Measurements from ENCODE around the gene SLC22A3.

SLC22A3 gene

DNA sequence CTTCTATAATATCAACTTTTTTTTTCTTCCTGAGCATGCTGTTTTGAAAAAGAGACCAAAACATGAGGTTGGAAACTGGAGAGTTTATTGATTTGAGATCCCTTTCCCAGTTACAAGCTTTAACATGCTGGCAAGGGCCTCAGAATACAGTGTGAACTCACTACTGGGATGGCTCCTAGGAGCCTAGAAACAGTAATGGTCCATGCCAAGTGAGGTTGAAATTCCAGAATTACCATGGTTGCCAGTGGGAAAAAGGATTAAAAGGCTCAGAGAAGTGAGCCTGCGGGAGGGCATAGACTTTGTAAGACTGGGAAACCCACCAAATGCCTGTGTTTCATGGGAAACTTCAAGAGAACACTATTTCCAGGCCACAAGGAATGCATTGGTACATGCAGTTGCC is 28.9 kb upstream of the SLC22A3 start:
- no peaks in the 10 kb centered on the region for H3K27me3 ChIP-seq (ENCODE audit: control insufficient read depth, insufficient read depth, low read length)
- H3K4me3 ChIP-seq (ENCODE audit: low read length): no peak overlapping the region
- no peak overlapping the region for H3K27ac ChIP-seq (ENCODE audit: low read length)
- H3K9ac ChIP-seq (ENCODE audit: low read length): no peak overlapping the region
- no peaks in the 10 kb centered on the region for H3K36me3 ChIP-seq (ENCODE audit: control insufficient read depth, low read depth, low read length)
- no peaks in the 10 kb centered on the region for H3K9me3 ChIP-seq (ENCODE audit: control insufficient read depth, low read depth, low read length)
- no peaks in the 10 kb centered on the region for H3K4me1 ChIP-seq (ENCODE audit: control insufficient read depth, low read depth, low read length)

DNA sequence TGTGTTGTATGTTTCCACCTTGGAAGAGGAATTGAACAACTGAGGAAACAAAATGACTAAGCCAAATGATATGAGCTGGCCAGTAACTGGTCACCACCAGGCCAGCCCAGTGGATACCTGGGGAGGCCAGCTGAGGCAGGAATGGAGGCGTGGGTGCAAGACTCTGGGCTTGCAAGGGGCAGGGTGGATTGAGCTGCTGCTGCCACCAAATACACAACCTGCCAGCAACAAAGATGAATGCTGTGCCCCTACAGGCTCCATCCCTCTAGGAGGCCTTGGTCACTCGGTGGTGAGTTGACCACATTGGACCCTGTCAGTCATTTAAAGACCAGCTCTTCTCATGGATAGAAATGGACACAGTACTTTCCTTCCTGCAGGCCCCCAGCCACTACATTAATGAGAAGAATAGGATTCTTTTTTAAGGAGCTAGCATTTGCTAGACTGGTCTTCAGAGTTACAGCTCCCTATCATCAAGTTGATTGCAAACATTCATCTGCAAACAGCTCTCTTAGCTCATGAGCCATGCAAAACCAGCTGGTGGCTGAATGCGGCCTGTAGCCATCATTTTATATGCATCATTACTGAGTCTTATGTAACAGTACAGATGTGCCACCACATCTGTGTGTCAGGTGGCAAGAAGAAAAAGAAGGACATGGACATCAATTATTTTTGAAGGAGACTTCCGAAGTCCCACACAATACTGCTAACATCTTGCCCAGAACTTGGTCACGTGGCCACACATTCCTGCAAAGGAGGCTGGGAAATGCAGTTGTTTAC is 26.3 kb upstream of the SLC22A3 start:
- no peaks in the 10 kb centered on the region for H3K9me3 ChIP-seq (ENCODE audit: control insufficient read depth, low read depth, low read length)
- no peak overlapping the region for H3K27ac ChIP-seq (ENCODE audit: low read length)
- H3K9ac ChIP-seq (ENCODE audit: low read length): no peak overlapping the region
- no peaks in the 10 kb centered on the region for H3K4me1 ChIP-seq (ENCODE audit: control insufficient read depth, low read depth, low read length)
- no peaks in the 10 kb centered on the region for H3K36me3 ChIP-seq (ENCODE audit: control insufficient read depth, low read depth, low read length)
- H3K4me3 ChIP-seq (ENCODE audit: low read length): no peak overlapping the region
- H3K27me3 ChIP-seq (ENCODE audit: control insufficient read depth, insufficient read depth, low read length): no peaks in the 10 kb centered on the region

DNA sequence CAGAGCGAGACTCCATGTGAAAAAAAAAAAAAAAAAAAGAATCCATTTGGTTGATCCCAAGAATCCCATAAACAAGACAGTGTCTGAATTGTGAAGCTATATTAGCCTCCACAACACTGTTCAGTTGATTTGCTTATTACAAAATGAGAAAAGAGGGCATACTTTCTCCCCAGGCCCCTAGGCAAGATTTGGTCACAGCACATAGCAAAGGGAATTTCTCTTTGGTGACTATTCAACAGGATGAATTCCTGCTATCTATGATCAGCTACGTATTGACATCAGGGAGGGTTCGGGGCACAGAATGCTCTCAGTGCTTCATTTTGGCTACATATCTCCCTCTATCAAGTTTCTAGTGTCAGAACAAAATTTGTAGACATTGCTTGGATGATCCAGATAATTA is 20.2 kb upstream of the SLC22A3 start:
- Histone ChIP-seq H3K27ac (ENCODE audit: low read length) (no peak overlapping the region), H3K4me3 (ENCODE audit: low read length) (no peak overlapping the region), H3K27me3 (ENCODE audit: control insufficient read depth, insufficient read depth, low read length) (no peaks in the 10 kb centered on the region), H3K9ac (ENCODE audit: low read length) (no peak overlapping the region), H3K36me3 (ENCODE audit: control insufficient read depth, low read depth, low read length) (no peaks in the 10 kb centered on the region), H3K9me3 (ENCODE audit: control insufficient read depth, low read depth, low read length) (no peaks in the 10 kb centered on the region), H3K4me1 (ENCODE audit: control insufficient read depth, low read depth, low read length) (no peaks in the 10 kb centered on the region)

DNA sequence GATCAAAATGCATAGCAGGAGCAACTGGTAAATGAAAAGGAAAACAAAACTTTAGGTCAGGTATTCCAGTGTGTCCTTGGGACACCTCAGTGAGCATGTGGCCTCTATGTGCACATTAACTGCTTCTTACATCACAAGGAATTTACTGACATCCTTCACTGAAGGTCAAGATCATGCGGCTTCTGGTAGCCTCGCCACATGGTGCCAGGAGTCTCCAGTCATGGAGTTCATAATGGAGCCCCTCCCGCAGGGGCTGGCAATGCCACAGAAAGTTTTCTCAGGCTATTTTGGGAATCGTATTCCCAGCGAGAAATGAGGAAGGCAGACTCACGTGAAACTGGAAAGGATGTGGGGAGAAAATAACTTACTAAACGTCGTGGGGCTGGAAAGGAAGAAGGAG is 19.7 kb upstream of the SLC22A3 start:
- no peak overlapping the region for H3K27ac ChIP-seq (ENCODE audit: low read length)
- no peaks in the 10 kb centered on the region for H3K27me3 ChIP-seq (ENCODE audit: control insufficient read depth, insufficient read depth, low read length)
- H3K9me3 ChIP-seq (ENCODE audit: control insufficient read depth, low read depth, low read length): no peaks in the 10 kb centered on the region
- no peak overlapping the region for H3K9ac ChIP-seq (ENCODE audit: low read length)
- no peaks in the 10 kb centered on the region for H3K4me1 ChIP-seq (ENCODE audit: control insufficient read depth, low read depth, low read length)
- no peak overlapping the region for H3K4me3 ChIP-seq (ENCODE audit: low read length)
- H3K36me3 ChIP-seq (ENCODE audit: control insufficient read depth, low read depth, low read length): no peaks in the 10 kb centered on the region

DNA sequence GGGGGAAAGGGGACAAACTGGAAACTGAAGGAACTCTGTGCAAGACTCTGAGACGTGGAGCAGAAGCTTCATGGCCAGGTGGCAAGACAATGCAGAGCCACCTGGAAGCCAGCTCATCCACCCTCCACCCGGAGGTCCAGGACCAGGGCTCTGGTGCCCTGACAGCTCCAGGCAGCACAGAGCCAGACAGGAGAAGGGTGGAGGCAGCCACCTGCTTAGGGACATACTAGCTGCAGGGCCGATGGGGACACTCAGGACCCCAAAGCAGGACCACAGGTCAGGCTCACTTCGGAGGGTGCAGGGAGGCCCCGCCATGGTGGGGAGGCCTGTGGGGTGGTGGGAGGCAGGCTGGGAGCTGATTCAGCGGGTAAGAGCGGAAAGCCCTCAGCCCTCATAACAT is 19.0 kb upstream of the SLC22A3 start:
- no peaks in the 10 kb centered on the region for H3K36me3 ChIP-seq (ENCODE audit: control insufficient read depth, low read depth, low read length)
- H3K4me3 ChIP-seq (ENCODE audit: low read length): no peak overlapping the region
- no peaks in the 10 kb centered on the region for H3K27me3 ChIP-seq (ENCODE audit: control insufficient read depth, insufficient read depth, low read length)
- no peak overlapping the region for H3K27ac ChIP-seq (ENCODE audit: low read length)
- H3K9me3 ChIP-seq (ENCODE audit: control insufficient read depth, low read depth, low read length): no peaks in the 10 kb centered on the region
- H3K4me1 ChIP-seq (ENCODE audit: control insufficient read depth, low read depth, low read length): no peaks in the 10 kb centered on the region
- no peak overlapping the region for H3K9ac ChIP-seq (ENCODE audit: low read length)

DNA sequence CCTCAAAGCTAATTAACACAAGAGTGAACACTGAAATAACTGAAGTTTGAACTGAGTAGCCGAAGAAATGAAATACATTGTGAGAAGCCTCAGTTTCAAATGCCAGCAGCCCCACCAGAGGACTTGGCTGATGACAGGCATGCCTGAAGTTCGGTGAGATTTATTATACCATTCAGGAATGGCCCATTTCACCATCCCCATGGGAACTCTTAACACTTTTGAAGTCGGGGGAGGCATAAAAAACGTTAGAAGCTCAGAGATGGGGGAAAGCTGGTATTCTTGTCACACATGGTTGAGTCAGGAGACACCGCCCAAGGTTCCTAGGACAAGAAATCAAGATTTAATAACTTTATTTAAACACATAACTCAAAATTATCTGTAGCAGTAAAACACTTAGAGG is 17.6 kb upstream of the SLC22A3 start:
- H3K36me3 ChIP-seq (ENCODE audit: control insufficient read depth, low read depth, low read length): no peaks in the 10 kb centered on the region
- no peaks in the 10 kb centered on the region for H3K9me3 ChIP-seq (ENCODE audit: control insufficient read depth, low read depth, low read length)
- no peaks in the 10 kb centered on the region for H3K4me1 ChIP-seq (ENCODE audit: control insufficient read depth, low read depth, low read length)
- H3K27ac ChIP-seq (ENCODE audit: low read length): no peak overlapping the region
- no peak overlapping the region for H3K4me3 ChIP-seq (ENCODE audit: low read length)
- H3K27me3 ChIP-seq (ENCODE audit: control insufficient read depth, insufficient read depth, low read length): no peaks in the 10 kb centered on the region
- no peak overlapping the region for H3K9ac ChIP-seq (ENCODE audit: low read length)

DNA sequence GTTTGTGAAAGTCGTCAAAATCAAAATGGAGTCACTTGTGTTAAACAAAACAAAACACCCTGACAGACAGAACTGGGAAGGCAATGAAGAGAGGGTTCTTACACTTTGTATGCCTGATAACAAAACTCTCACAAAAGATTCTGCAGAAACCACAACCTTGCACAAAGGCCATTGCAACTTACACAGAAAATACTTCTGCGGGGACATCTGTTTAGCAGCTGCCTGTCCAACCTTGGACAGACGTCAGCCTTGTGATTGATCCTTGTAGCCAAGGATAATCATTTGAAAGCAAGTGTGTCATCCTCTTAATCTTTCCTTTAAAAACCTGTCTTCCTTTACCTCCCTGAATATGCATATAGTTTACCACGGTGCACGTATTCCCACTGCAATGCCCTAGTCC is 17.0 kb upstream of the SLC22A3 start:
- no peak overlapping the region for H3K4me3 ChIP-seq (ENCODE audit: low read length)
- no peak overlapping the region for H3K9ac ChIP-seq (ENCODE audit: low read length)
- no peaks in the 10 kb centered on the region for H3K36me3 ChIP-seq (ENCODE audit: control insufficient read depth, low read depth, low read length)
- H3K4me1 ChIP-seq (ENCODE audit: control insufficient read depth, low read depth, low read length): no peaks in the 10 kb centered on the region
- H3K27me3 ChIP-seq (ENCODE audit: control insufficient read depth, insufficient read depth, low read length): no peaks in the 10 kb centered on the region
- H3K27ac ChIP-seq (ENCODE audit: low read length): no peak overlapping the region
- no peaks in the 10 kb centered on the region for H3K9me3 ChIP-seq (ENCODE audit: control insufficient read depth, low read depth, low read length)

DNA sequence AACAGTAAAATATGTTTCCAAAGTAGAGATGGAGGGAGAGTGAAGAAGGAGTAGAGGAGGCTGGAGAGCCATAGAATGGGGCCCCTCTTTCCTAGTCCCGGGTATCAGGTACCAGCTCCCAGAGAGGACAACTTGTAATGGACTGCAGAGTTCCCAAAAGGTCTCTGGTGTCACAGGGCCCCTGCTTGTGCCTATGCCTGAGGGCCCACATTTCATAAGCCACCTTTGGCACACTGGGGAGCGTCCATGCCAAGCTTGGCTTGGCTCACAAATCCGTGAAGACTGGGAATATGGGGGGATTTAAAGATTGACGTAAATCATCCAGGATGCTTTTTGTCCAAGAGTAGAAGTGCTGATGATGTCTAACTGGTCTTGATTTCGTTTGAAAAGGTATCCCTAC is 16.4 kb upstream of the SLC22A3 start:
- no peaks in the 10 kb centered on the region for H3K9me3 ChIP-seq (ENCODE audit: control insufficient read depth, low read depth, low read length)
- no peak overlapping the region for H3K4me3 ChIP-seq (ENCODE audit: low read length)
- no peaks in the 10 kb centered on the region for H3K27me3 ChIP-seq (ENCODE audit: control insufficient read depth, insufficient read depth, low read length)
- H3K9ac ChIP-seq (ENCODE audit: low read length): no peak overlapping the region
- no peak overlapping the region for H3K27ac ChIP-seq (ENCODE audit: low read length)
- H3K36me3 ChIP-seq (ENCODE audit: control insufficient read depth, low read depth, low read length): no peaks in the 10 kb centered on the region
- H3K4me1 ChIP-seq (ENCODE audit: control insufficient read depth, low read depth, low read length): no peaks in the 10 kb centered on the region

DNA sequence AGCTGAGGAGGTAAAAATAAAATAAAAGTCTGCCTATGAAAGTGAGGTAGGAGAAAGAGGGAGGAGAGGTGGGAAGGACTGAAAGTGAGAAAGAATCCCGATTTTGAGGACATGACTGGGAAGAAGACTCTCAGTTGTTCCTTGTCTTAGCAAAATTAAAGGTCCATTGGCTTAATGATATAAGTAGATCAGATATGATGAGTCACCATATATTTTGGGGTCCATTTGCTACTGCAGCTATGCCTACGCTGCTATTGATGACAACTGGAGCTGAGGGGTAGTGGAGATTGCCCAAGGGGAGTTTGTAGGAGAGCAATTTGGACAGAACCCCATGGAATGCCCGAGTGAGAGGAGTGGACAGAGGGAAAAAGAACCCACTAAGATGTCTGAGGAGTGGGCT is 15.1 kb upstream of the SLC22A3 start:
- Histone ChIP-seq H3K4me3 (ENCODE audit: low read length) (no peak overlapping the region), H3K9ac (ENCODE audit: low read length) (no peak overlapping the region), H3K36me3 (ENCODE audit: control insufficient read depth, low read depth, low read length) (no peaks in the 10 kb centered on the region), H3K9me3 (ENCODE audit: control insufficient read depth, low read depth, low read length) (no peaks in the 10 kb centered on the region), H3K27ac (ENCODE audit: low read length) (no peak overlapping the region), H3K27me3 (ENCODE audit: control insufficient read depth, insufficient read depth, low read length) (no peaks in the 10 kb centered on the region), H3K4me1 (ENCODE audit: control insufficient read depth, low read depth, low read length) (no peaks in the 10 kb centered on the region)

DNA sequence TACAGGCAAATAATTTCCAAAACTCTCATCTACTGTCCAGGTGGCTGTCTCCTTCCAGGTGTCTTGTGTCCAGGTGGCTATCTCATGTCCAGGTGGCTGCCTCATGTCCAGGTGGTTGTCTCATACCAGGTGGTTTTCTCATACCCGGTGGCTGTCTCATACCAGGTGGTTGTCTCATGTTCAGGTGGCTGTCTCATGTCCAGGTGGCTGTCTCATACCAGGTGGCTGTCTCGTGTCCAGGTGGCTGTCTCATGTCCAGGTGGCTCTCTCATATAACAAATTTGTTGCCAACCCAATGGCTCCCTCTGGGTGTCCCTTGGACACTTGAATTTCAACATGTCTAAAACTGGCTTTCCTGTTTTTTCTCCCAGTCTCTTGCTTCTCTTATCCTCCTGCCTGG is 14.3 kb upstream of the SLC22A3 start:
- no peaks in the 10 kb centered on the region for H3K4me1 ChIP-seq (ENCODE audit: control insufficient read depth, low read depth, low read length)
- no peaks in the 10 kb centered on the region for H3K36me3 ChIP-seq (ENCODE audit: control insufficient read depth, low read depth, low read length)
- no peaks in the 10 kb centered on the region for H3K27me3 ChIP-seq (ENCODE audit: control insufficient read depth, insufficient read depth, low read length)
- no peaks in the 10 kb centered on the region for H3K9me3 ChIP-seq (ENCODE audit: control insufficient read depth, low read depth, low read length)
- H3K27ac ChIP-seq (ENCODE audit: low read length): no peak overlapping the region
- H3K9ac ChIP-seq (ENCODE audit: low read length): no peak overlapping the region
- no peak overlapping the region for H3K4me3 ChIP-seq (ENCODE audit: low read length)

DNA sequence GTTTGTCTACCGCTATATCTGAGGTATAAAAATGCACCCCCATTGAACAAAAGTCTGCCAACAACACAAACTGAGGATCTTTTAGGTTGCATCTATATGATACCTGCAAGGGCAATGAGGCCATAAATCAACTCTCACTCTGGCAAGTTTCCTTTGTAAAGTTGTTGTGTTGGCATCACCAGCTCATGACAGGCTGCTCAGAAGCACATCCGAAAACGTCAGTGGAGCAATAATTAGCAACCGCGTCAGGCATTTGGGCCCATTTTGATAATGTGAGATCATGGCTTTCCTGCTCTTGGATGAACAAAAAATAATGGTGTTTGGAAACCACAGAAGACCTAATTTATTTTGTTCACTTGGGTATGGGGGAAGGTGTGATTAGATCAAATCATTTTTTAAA is 12.0 kb upstream of the SLC22A3 start:
- Histone ChIP-seq H3K27ac (ENCODE audit: low read length) (no peak overlapping the region), H3K4me3 (ENCODE audit: low read length) (no peak overlapping the region), H3K9ac (ENCODE audit: low read length) (no peak overlapping the region), H3K27me3 (ENCODE audit: control insufficient read depth, insufficient read depth, low read length) (no peaks in the 10 kb centered on the region), H3K9me3 (ENCODE audit: control insufficient read depth, low read depth, low read length) (no peaks in the 10 kb centered on the region), H3K36me3 (ENCODE audit: control insufficient read depth, low read depth, low read length) (no peaks in the 10 kb centered on the region), H3K4me1 (ENCODE audit: control insufficient read depth, low read depth, low read length) (no peaks in the 10 kb centered on the region)

DNA sequence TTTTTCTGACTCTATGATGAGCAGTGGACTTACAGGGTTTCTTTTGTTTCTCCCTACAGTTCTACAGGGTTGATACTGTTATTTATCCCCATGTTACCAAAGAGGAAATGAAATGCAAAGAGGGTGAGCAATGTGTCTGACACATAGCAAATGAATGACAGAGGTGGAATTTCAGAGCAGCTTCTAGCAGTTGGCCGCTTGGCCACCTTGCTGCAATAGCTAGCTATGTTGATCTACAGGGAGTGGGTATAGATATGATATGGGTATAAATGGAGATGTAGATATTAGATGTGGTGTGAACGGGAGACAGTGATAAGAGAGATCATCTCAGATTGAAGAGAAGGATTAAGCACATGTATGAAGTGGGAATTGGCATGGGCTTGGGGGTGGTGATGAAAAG is 10.9 kb upstream of the SLC22A3 start:
- Histone ChIP-seq H3K4me1 (ENCODE audit: control insufficient read depth, low read depth, low read length) (no peaks in the 10 kb centered on the region), H3K36me3 (ENCODE audit: control insufficient read depth, low read depth, low read length) (no peaks in the 10 kb centered on the region), H3K27me3 (ENCODE audit: control insufficient read depth, insufficient read depth, low read length) (no peaks in the 10 kb centered on the region), H3K9ac (ENCODE audit: low read length) (no peak overlapping the region), H3K4me3 (ENCODE audit: low read length) (no peak overlapping the region), H3K9me3 (ENCODE audit: control insufficient read depth, low read depth, low read length) (no peaks in the 10 kb centered on the region), H3K27ac (ENCODE audit: low read length) (no peak overlapping the region)
